ENCODE measurements around the gene IL17RE.
A peak's percentile ranks its signal among the peaks of the same experiment; 100 is the strongest.
"Not testable (repeated sequence)": the region's sequence is repeated elsewhere in the genome, so short reads cannot be mapped to it uniquely, and the experiment has no call there.

The IL17RE gene

GRCh38 chr3:9888540-9888939 is 14.1 kb upstream of the IL17RE start:
- H3K9me3 Mint-ChIP-seq, result no peaks in the 10 kb centered on the region
- H3K36me3 Mint-ChIP-seq (ENCODE audit: insufficient read depth), result peaks cover 24% of the 10 kb centered on the region
- H3K4me1 Mint-ChIP-seq (ENCODE audit: low read depth in 2 of 2), result peaks cover 16 to 20% of the 10 kb centered on the region in 2 donors
- DNase-seq (no peak), ATAC-seq (replicated peaks) (no peak)
- H3K27ac Mint-ChIP-seq, result peak overlapping the region; percentile 99
- no peak overlapping the region for H3K4me3 Mint-ChIP-seq
- peaks cover 7 to 9% of the 10 kb centered on the region in 2 donors for H3K27me3 Mint-ChIP-seq

- Mint-ChIP-seq H3K4me1 (ENCODE audit: low read depth in 2 of 2) (peaks cover 19 to 27% of the 10 kb centered on the region in 2 donors), H3K27ac (peak overlapping the region; percentile 99), H3K36me3 (ENCODE audit: insufficient read depth) (peaks cover 24% of the 10 kb centered on the region), H3K9me3 (no peaks in the 10 kb centered on the region), H3K4me3 (peak overlapping the region in 1 of 2 donors; percentile 99), H3K27me3 (peaks cover 3% of the 10 kb centered on the region in 2 donors)
- no peak for DNase-seq
- ATAC-seq (replicated peaks), result no peak
These were observed 13.2 kb upstream of the IL17RE start for GRCh38 chr3:9889405-9889804.

GRCh38 chr3:9890249-9891071 is 12.2 kb upstream of the IL17RE start, which contains the start of gene JAGN1:
Gene JAGN1 (plus strand): TSS chr3:9890610. CDS start chr3:9890723, 113 bp downstream.
- H3K36me3 Mint-ChIP-seq (ENCODE audit: insufficient read depth), result peaks cover 28% of the 10 kb centered on the region
- peaks cover 24 to 33% of the 10 kb centered on the region in 2 donors for H3K4me1 Mint-ChIP-seq (ENCODE audit: low read depth in 2 of 2)
- H3K27ac Mint-ChIP-seq, result peak within 1 kb of the TSS; percentile 99
- DNase-seq, result peak; percentile 87 to 89 (median 88)
- H3K4me3 Mint-ChIP-seq, result peak within 1 kb of the TSS; percentile 97 to 99
- no peaks in the 10 kb centered on the region for H3K9me3 Mint-ChIP-seq
- H3K27me3 Mint-ChIP-seq, result no peaks in the 10 kb centered on the region
- peak; percentile 92 for ATAC-seq (replicated peaks)

- Mint-ChIP-seq H3K27ac (peak overlapping the region; percentile 99), H3K9me3 (no peaks in the 10 kb centered on the region), H3K27me3 (no peaks in the 10 kb centered on the region), H3K4me1 (ENCODE audit: low read depth in 2 of 2) (peaks cover 28 to 33% of the 10 kb centered on the region in 2 donors), H3K4me3 (peak overlapping the region; percentile 97 to 99), H3K36me3 (ENCODE audit: insufficient read depth) (peaks cover 28% of the 10 kb centered on the region)
- DNase-seq, result no peak
- no peak for ATAC-seq (replicated peaks)
These were observed 11.5 kb upstream of the IL17RE start for GRCh38 chr3:9891072-9891622.

- Mint-ChIP-seq H3K27ac (peak overlapping the region in 1 of 2 donors; percentile 66), H3K4me3 (no peak overlapping the region)
- no peak for DNase-seq
These were observed 8.9 kb upstream of the IL17RE start for GRCh38 chr3:9893739-9894138.

GRCh38 chr3:9895715-9896114 is 6.9 kb upstream of the IL17RE start:
- DNase-seq; H3K27me3 Mint-ChIP-seq; ATAC-seq (replicated peaks); H3K4me3 Mint-ChIP-seq; H3K9me3 Mint-ChIP-seq; H3K27ac Mint-ChIP-seq: not testable (repeated sequence)
- Mint-ChIP-seq H3K36me3 (ENCODE audit: insufficient read depth) (peaks cover 16% of the 10 kb centered on the region), H3K4me1 (ENCODE audit: low read depth in 2 of 2) (peaks cover 33 to 42% of the 10 kb centered on the region in 2 donors)

More at GRCh38 chr3:9893739-9894138, 8.9 kb upstream of the IL17RE start:
- no peaks in the 10 kb centered on the region for H3K9me3 Mint-ChIP-seq
- peaks cover 28% of the 10 kb centered on the region for H3K36me3 Mint-ChIP-seq (ENCODE audit: insufficient read depth)
- ATAC-seq (replicated peaks), result no peak
- no peaks in the 10 kb centered on the region for H3K27me3 Mint-ChIP-seq
- peaks cover 33 to 42% of the 10 kb centered on the region in 2 donors for H3K4me1 Mint-ChIP-seq (ENCODE audit: low read depth in 2 of 2)

GRCh38 chr3:9896755-9897407 is 5.8 kb upstream of the IL17RE start:
- H3K27ac Mint-ChIP-seq, result peak overlapping the region; percentile 5 to 57
- not testable (repeated sequence) for H3K27me3 Mint-ChIP-seq; H3K9me3 Mint-ChIP-seq; H3K4me3 Mint-ChIP-seq; DNase-seq; ATAC-seq (replicated peaks); H3K36me3 Mint-ChIP-seq (ENCODE audit: insufficient read depth)
- H3K4me1 Mint-ChIP-seq (ENCODE audit: low read depth in 2 of 2), result peaks cover 32 to 39% of the 10 kb centered on the region in 2 donors

- Mint-ChIP-seq H3K4me3 (no peak overlapping the region), H3K36me3 (ENCODE audit: insufficient read depth) (peaks cover 7% of the 10 kb centered on the region), H3K27me3 (no peaks in the 10 kb centered on the region), H3K4me1 (ENCODE audit: low read depth in 2 of 2) (peaks cover 32 to 37% of the 10 kb centered on the region in 2 donors), H3K27ac (peak overlapping the region; percentile 5 to 57), H3K9me3 (no peaks in the 10 kb centered on the region)
- ATAC-seq (replicated peaks) (no peak), DNase-seq (no peak)
These were observed 5.0 kb upstream of the IL17RE start for GRCh38 chr3:9897408-9898372.

GRCh38 chr3:9898467-9899241 is 4.0 kb upstream of the IL17RE start:
- Mint-ChIP-seq H3K4me1 (ENCODE audit: low read depth in 2 of 2) (peaks cover 31 to 34% of the 10 kb centered on the region in 2 donors), H3K4me3 (no peak overlapping the region), H3K27me3 (no peaks in the 10 kb centered on the region), H3K36me3 (ENCODE audit: insufficient read depth) (peaks cover 4% of the 10 kb centered on the region), H3K27ac (peak overlapping the region in 1 of 2 donors; percentile 5), H3K9me3 (no peaks in the 10 kb centered on the region)
- ATAC-seq (replicated peaks) (no peak), DNase-seq (no peak)

GRCh38 chr3:9899289-9899791 is 3.3 kb upstream of the IL17RE start:
- no peak overlapping the region for H3K27ac Mint-ChIP-seq
- no peaks in the 10 kb centered on the region for H3K27me3 Mint-ChIP-seq
- H3K36me3 Mint-ChIP-seq (ENCODE audit: insufficient read depth), result peaks cover 4% of the 10 kb centered on the region
- DNase-seq (no peak), ATAC-seq (replicated peaks) (no peak)
- H3K4me1 Mint-ChIP-seq (ENCODE audit: low read depth in 2 of 2), result peaks cover 28% of the 10 kb centered on the region in 2 donors
- H3K4me3 Mint-ChIP-seq, result no peak overlapping the region
- H3K9me3 Mint-ChIP-seq, result no peaks in the 10 kb centered on the region

- H3K4me3 Mint-ChIP-seq, result peak overlapping the region in 1 of 2 donors; percentile 86
- H3K27me3 Mint-ChIP-seq; H3K36me3 Mint-ChIP-seq (ENCODE audit: insufficient read depth); DNase-seq; ATAC-seq (replicated peaks); H3K9me3 Mint-ChIP-seq: not testable (repeated sequence)
- H3K27ac Mint-ChIP-seq, result peak overlapping the region; percentile 13 to 90
- peaks cover 19 to 21% of the 10 kb centered on the region in 2 donors for H3K4me1 Mint-ChIP-seq (ENCODE audit: low read depth in 2 of 2)
These were observed 1.7 kb upstream of the IL17RE start for GRCh38 chr3:9900965-9901415.

GRCh38 chr3:9901967-9902366 is 681 bp upstream of the IL17RE start:
- Mint-ChIP-seq H3K4me1 (ENCODE audit: low read depth in 2 of 2) (peaks cover 19 to 21% of the 10 kb centered on the region in 2 donors), H3K36me3 (ENCODE audit: insufficient read depth) (peaks cover 3% of the 10 kb centered on the region), H3K4me3 (peak overlapping the region; percentile 37 to 86), H3K9me3 (no peaks in the 10 kb centered on the region), H3K27ac (peak overlapping the region; percentile 49 to 90), H3K27me3 (no peaks in the 10 kb centered on the region)
- ATAC-seq (replicated peaks) (peak; percentile 75), DNase-seq (peak in 2 of 3 experiments; percentile 35)

All from effector memory CD8-positive, alpha-beta T cell (primary cell).